ENCODE measurements around the gene C1QTNF8.

DNA sequence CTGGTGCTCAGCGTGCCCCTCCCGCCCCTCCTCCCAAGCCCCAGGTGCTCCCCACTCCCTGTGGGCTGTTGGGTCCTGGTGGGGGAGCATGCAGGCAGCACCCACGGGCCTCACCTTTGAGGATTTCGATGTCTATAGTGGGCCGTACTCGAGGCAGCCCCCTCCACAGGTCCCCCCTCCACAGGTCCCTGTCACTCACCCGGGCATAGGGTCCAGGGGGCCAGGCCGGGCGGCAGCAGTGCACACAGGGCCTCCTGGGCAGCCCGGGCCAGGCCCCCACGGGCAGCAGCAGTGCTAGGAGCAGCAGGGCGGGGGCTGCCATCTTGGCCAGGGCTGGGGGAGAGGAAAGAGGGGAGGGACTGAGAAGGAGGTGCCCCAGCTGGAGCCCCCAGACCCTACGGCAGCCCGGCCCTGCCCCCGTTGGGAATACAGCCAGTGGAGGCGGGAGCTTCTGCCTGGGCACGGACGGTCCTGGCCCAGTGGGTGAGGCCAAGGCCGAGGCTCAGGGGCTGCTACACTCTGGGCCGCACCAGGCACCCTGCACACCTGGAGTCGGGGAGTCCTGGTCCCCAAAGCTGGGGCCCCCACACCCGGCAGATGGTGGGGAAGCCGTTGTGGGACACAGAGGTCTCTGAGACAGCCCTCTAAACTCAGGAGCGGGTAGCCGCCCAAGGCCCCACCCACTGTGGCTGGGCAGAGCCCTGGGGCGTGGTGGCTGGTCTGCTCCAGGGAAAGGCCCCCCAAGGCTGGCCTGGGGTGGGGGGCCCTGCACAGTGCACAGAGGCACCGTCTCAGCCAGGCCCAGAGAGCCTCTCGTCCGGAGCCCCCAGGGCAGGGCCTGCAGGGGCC lies 1.2 kb downstream of the C1QTNF8 start:
- TF ChIP-seq POLR2AphosphoS5 (IDR thresholded peaks at IDR 0.05; ENCODE audit: low read depth, low read length) (no peak), REST (IDR thresholded peaks at IDR 0.05; ENCODE audit: insufficient read depth in 1 of 2, low read depth in 2 of 2, low read length in 2 of 2) (no peak), TAF1 (IDR thresholded peaks at IDR 0.05; ENCODE audit: borderline replicate concordance, insufficient read depth, low read length) (no peak), SIN3A (IDR thresholded peaks at IDR 0.05; ENCODE audit: borderline replicate concordance, insufficient read depth, low read length) (no peak), FOXP2 (optimal IDR thresholded peaks at IDR 0.05; ENCODE audit: borderline replicate concordance, extremely low read depth, extremely low read length, insufficient read depth) (no peak)

Measured in PFSK-1 (cell line).